ENCODE results near the gene HSD17B8.

GRCh38 chr6:33206027-33206863, 1.8 kb downstream of the HSD17B8 start:
- TF ChIP-seq POLR2A (IDR thresholded peaks at IDR 0.05) (no peak), CTCF (IDR thresholded peaks at IDR 0.05 in 4 of 5, conservative IDR thresholded peaks at IDR 0.05 in 1 of 5) (no peak)

Data from gastrocnemius medialis (tissue), 4 donors.